GM12878 (cell line): ENCODE data around the gene MSH3. TPM values are rescaled to one million over a fixed set of nuclear protein-coding genes. Genes with fewer than 3 reads are reported as not detected.

Source experiments
- BACH1 ChIP-seq: fragments of 450-650 bp; IDR thresholded peaks from 2 replicates; pipeline ENCODE4 v1.6.1; 2017; ENCODE audit warnings: mild to moderate bottlenecking, borderline replicate concordance
- BRCA1 ChIP-seq: IDR thresholded peaks from 2 replicates; pipeline ENCODE4 v1.6.1; 2011; ENCODE audit warnings: low read depth, low read length, improper control_type of control experiment
- MEF2B ChIP-seq: fragments of 450-650 bp; IDR thresholded peaks from 2 replicates; pipeline ENCODE4 v1.6.1; 2018; ENCODE audit warnings: mild to moderate bottlenecking, moderate library complexity; ENCODE audit not compliant: partially characterized antibody, poor library complexity, severe bottlenecking
- SUZ12 ChIP-seq: fragments of 200-600 bp; sonication (generic); IDR thresholded peaks from one replicate; pipeline ENCODE4 v1.6.1; 2018; ENCODE audit warnings: antibody characterized with exemption, mild to moderate bottlenecking; ENCODE audit not compliant: unreplicated experiment
- polyA plus RNA-seq, 11 experiments: library from polyadenylated mRNA; depleted of rRNA in 4 of 11; unstranded in 6 of 11; stranded (reverse) in 5 of 11; fragments of >200 nt; fragmentation: Nextera tagmentation in 4 of 11; fragmentation: Illumina TruSeq in 1 of 11; extraction: Ambion mirVana in 4 of 11; extraction: Trizol in 1 of 11; gene quantifications; 1 replicate in 1 of 11; 2 replicates in 10 of 11; pipeline versions ENCODE4 v1.2.1 to v1.2.3, GENCODE V29; 2011 to 2016; ENCODE audit warnings: inconsistent platforms in 2 of 11, missing spikeins in 2 of 11, low read depth in 1 of 11
- small RNA-seq: library from RNA; depleted of rRNA; stranded (forward); fragments of <200 nt; gene quantifications from one replicate; pipeline ENCODE3, GENCODE V24; 2014
- total RNA-seq, 4 experiments: library from RNA; depleted of rRNA in 3 of 4; stranded (reverse); fragments of >200 nt in 3 of 4; fragmentation: Illumina TruSeq in 1 of 4; extraction: Trizol in 1 of 4; gene quantifications; 2 replicates each; pipeline versions ENCODE4 v1.2.1 to v1.2.3, GENCODE V29; 2013 to 2021

Gene MSH3
- total and polyA plus RNA-seq, 10 of the 15 experiments (the other 5 are each of a cell fraction or from before 2014, with no cell fraction given) = 4.7 to 17.5 (median 12.2) TPM

GRCh38 chr5:80925931-80926330 lies 271.5 kb downstream of the MSH3 start (continued):
- no peak for TF ChIP-seq MEF2B
- TF ChIP-seq SUZ12 = no peak
- TF ChIP-seq BRCA1 = no peak
- TF ChIP-seq BACH1 = no peak

Small RNA genes within 50 kb of the gene (small RNA-seq; reads per million reads assigned to genes)
- gene MTRNR2L2 = not detected

Other genes with a start within 250 kb of the MSH3 start
- 9.1 and 11.2 TPM in 2 replicates for gene ZFYVE16, start 246.6 kb upstream of the MSH3 start, total RNA-seq (2014; rRNA removed)
- 10.9 and 11.6 TPM in 2 replicates for gene ZFYVE16, start 246.6 kb upstream of the MSH3 start, total RNA-seq (2014; rRNA removed; fragmentation: Illumina TruSeq; extraction: Trizol)
- gene ZFYVE16, start 246.6 kb upstream of the MSH3 start, total RNA-seq (2021) = 9.2 and 12.4 TPM in 2 replicates
- 8.6 and 17.4 TPM in 2 replicates for gene ZFYVE16, start 246.6 kb upstream of the MSH3 start, polyA plus RNA-seq (2011; rRNA removed)
- 8.2 and 11.3 TPM in 2 replicates for gene ZFYVE16, start 246.6 kb upstream of the MSH3 start, polyA plus RNA-seq (2014; fragmentation: Illumina TruSeq; extraction: Trizol)
- 1 to 10 TPM; 2.9 to 3.3 TPM for gene ZFYVE16, start 246.6 kb upstream of the MSH3 start, polyA plus RNA-seq (2014; fragmentation: Nextera tagmentation; extraction: Ambion mirVana)
- 3.3 and 4.9 TPM in 2 replicates for gene ZFYVE16, start 246.6 kb upstream of the MSH3 start, polyA plus RNA-seq (2014; rRNA removed)
- 1 to 10 TPM; 5.7 to 7.5 TPM for gene ZFYVE16, start 246.6 kb upstream of the MSH3 start, polyA plus RNA-seq (2016; fragmentation: Nextera tagmentation; extraction: Ambion mirVana)
- gene FAM151B, start 166.6 kb upstream of the MSH3 start, total RNA-seq (2014; rRNA removed) = 0.44 and 0.79 TPM in 2 replicates
- gene FAM151B, start 166.6 kb upstream of the MSH3 start, total RNA-seq (2014; rRNA removed; fragmentation: Illumina TruSeq; extraction: Trizol) = 0.23 and 0.27 TPM in 2 replicates
- 0.11 and 0.23 TPM in 2 replicates for gene FAM151B, start 166.6 kb upstream of the MSH3 start, total RNA-seq (2021)
- 0.20 and 0.22 TPM in 2 replicates for gene FAM151B, start 166.6 kb upstream of the MSH3 start, polyA plus RNA-seq (2011; rRNA removed)
- gene FAM151B, start 166.6 kb upstream of the MSH3 start, polyA plus RNA-seq (2014; fragmentation: Illumina TruSeq; extraction: Trizol) = 0.22 and 0.95 TPM in 2 replicates
- under 1 TPM; 0.14 to 0.16 TPM for gene FAM151B, start 166.6 kb upstream of the MSH3 start, polyA plus RNA-seq (2014; fragmentation: Nextera tagmentation; extraction: Ambion mirVana)
- 0.05 and 0.09 TPM in 2 replicates for gene FAM151B, start 166.6 kb upstream of the MSH3 start, polyA plus RNA-seq (2014; rRNA removed)
- gene FAM151B, start 166.6 kb upstream of the MSH3 start, polyA plus RNA-seq (2016; fragmentation: Nextera tagmentation; extraction: Ambion mirVana) = under 1 TPM; 0.23 to 0.64 TPM
- under 0.01 TPM in 1 of 2 replicates, not detected in the other for gene ANKRD34B, start 84.4 kb upstream of the MSH3 start, total RNA-seq (2014; rRNA removed)
- gene ANKRD34B, start 84.4 kb upstream of the MSH3 start, total RNA-seq (2014; rRNA removed; fragmentation: Illumina TruSeq; extraction: Trizol) = not detected in 2 replicates
- not detected in 2 replicates for gene ANKRD34B, start 84.4 kb upstream of the MSH3 start, total RNA-seq (2021)
- not detected in 2 replicates for gene ANKRD34B, start 84.4 kb upstream of the MSH3 start, polyA plus RNA-seq (2011; rRNA removed)
- gene ANKRD34B, start 84.4 kb upstream of the MSH3 start, polyA plus RNA-seq (2014; fragmentation: Illumina TruSeq; extraction: Trizol) = not detected in 2 replicates
- gene ANKRD34B, start 84.4 kb upstream of the MSH3 start, polyA plus RNA-seq (2014; fragmentation: Nextera tagmentation; extraction: Ambion mirVana) = not detected
- gene ANKRD34B, start 84.4 kb upstream of the MSH3 start, polyA plus RNA-seq (2014; rRNA removed) = not detected in 2 replicates
- not detected for gene ANKRD34B, start 84.4 kb upstream of the MSH3 start, polyA plus RNA-seq (2016; fragmentation: Nextera tagmentation; extraction: Ambion mirVana)
- gene DHFR, start 331 bp downstream of the MSH3 start, total RNA-seq (2014; rRNA removed) = 69.2 and 83.8 TPM in 2 replicates
- gene DHFR, start 331 bp downstream of the MSH3 start, total RNA-seq (2014; rRNA removed; fragmentation: Illumina TruSeq; extraction: Trizol) = 102 and 107 TPM in 2 replicates
- gene DHFR, start 331 bp downstream of the MSH3 start, total RNA-seq (2021) = 64.9 and 65.6 TPM in 2 replicates
- 71.7 and 106 TPM in 2 replicates for gene DHFR, start 331 bp downstream of the MSH3 start, polyA plus RNA-seq (2011; rRNA removed)
- 143 and 170 TPM in 2 replicates for gene DHFR, start 331 bp downstream of the MSH3 start, polyA plus RNA-seq (2014; fragmentation: Illumina TruSeq; extraction: Trizol)
- gene DHFR, start 331 bp downstream of the MSH3 start, polyA plus RNA-seq (2014; fragmentation: Nextera tagmentation; extraction: Ambion mirVana) = 10 to 100 TPM; 57.9 to 59.3 TPM
- 62.9 and 71.1 TPM in 2 replicates for gene DHFR, start 331 bp downstream of the MSH3 start, polyA plus RNA-seq (2014; rRNA removed)
- gene DHFR, start 331 bp downstream of the MSH3 start, polyA plus RNA-seq (2016; fragmentation: Nextera tagmentation; extraction: Ambion mirVana) = 10 to 100 TPM; 78.6 to 84.8 TPM